Trophoblast cell (in vitro differentiated cells and primary cell): ENCODE data around the gene TTC28.

ENCODE experiments used
- DNase-seq, 2 donors: peaks; one replicate each; pipeline ENCODE4 v3.0.0-alpha.2; 2016
- H2AFZ ChIP-seq: 2 replicates; pipeline ENCODE4 v1.6.1; 2013; ENCODE audit warnings: low read length, moderate library complexity, mild to moderate bottlenecking; ENCODE audit not compliant: insufficient read depth, poor library complexity
- H2AK5ac ChIP-seq: 2 replicates; pipeline ENCODE4 v1.6.1; 2013; ENCODE audit warnings: mild to moderate bottlenecking, low read length
- H2BK120ac ChIP-seq: 2 replicates; pipeline ENCODE4 v1.6.1; 2013; ENCODE audit warnings: low read length, mild to moderate bottlenecking, moderate library complexity; ENCODE audit not compliant: insufficient read depth, poor library complexity
- H2BK12ac ChIP-seq: 2 replicates; pipeline ENCODE4 v1.6.1; 2013; ENCODE audit warnings: mild to moderate bottlenecking, low read length, moderate library complexity
- H2BK5ac ChIP-seq: 2 replicates; pipeline ENCODE4 v1.6.1; 2013; ENCODE audit warnings: low read length, low read depth, moderate library complexity, mild to moderate bottlenecking; ENCODE audit not compliant: poor library complexity
- H3K14ac ChIP-seq: 2 replicates; pipeline ENCODE4 v1.6.1; 2013; ENCODE audit warnings: mild to moderate bottlenecking, low read length
- H3K18ac ChIP-seq: 2 replicates; pipeline ENCODE4 v1.6.1; 2013; ENCODE audit warnings: mild to moderate bottlenecking, low read length
- H3K23ac ChIP-seq: 2 replicates; pipeline ENCODE4 v1.6.1; 2013; ENCODE audit warnings: low read length
- H3K27ac ChIP-seq: 2 replicates; pipeline ENCODE4 v1.5.1; 2013; ENCODE audit warnings: low read depth, mild to moderate bottlenecking, inconsistent platforms, low read length, moderate library complexity
- H3K27me3 ChIP-seq: 2 replicates; pipeline ENCODE4 v1.6.1; 2013; ENCODE audit warnings: inconsistent platforms, mild to moderate bottlenecking, low read length, moderate library complexity; ENCODE audit not compliant: insufficient read depth
- H3K36me3 ChIP-seq, 2 experiments: 1 replicate in 1 of 2; 2 replicates in 1 of 2; pipeline ENCODE4 v1.6.1; 2013; ENCODE audit warnings: low read length in 2 of 2, mild to moderate bottlenecking in 2 of 2, moderate library complexity in 1 of 2; ENCODE audit not compliant: insufficient read depth in 2 of 2, control insufficient read depth in 1 of 2
- H3K4ac ChIP-seq: 2 replicates; pipeline ENCODE4 v1.6.1; 2013; ENCODE audit warnings: low read depth, mild to moderate bottlenecking, low read length, moderate library complexity
- H3K4me1 ChIP-seq, 2 experiments: 1 replicate in 1 of 2; 2 replicates in 1 of 2; pipeline ENCODE4 v1.6.1; 2013; ENCODE audit warnings: low read length in 2 of 2, mild to moderate bottlenecking in 2 of 2, moderate library complexity in 1 of 2; ENCODE audit not compliant: insufficient read depth in 2 of 2, control insufficient read depth in 1 of 2
- H3K4me2 ChIP-seq: 2 replicates; pipeline ENCODE4 v1.6.1; 2013; ENCODE audit warnings: inconsistent platforms, mild to moderate bottlenecking, low read length, moderate library complexity
- H3K4me3 ChIP-seq: 2 replicates; pipeline ENCODE4 v1.5.1; 2013; ENCODE audit warnings: mild to moderate bottlenecking, low read depth, low read length, inconsistent platforms
- H3K79me1 ChIP-seq: one replicate; pipeline ENCODE4 v1.6.1; 2013; ENCODE audit warnings: low read length
- H3K79me2 ChIP-seq: 2 replicates; pipeline ENCODE4 v1.6.1; 2013; ENCODE audit warnings: low read length, mild to moderate bottlenecking; ENCODE audit not compliant: control insufficient read depth, insufficient read depth, poor library complexity
- H3K9ac ChIP-seq: 2 replicates; pipeline ENCODE4 v1.6.1; 2013; ENCODE audit warnings: mild to moderate bottlenecking, low read length
- H3K9me3 ChIP-seq: 2 replicates; pipeline ENCODE4 v1.6.1; 2013; ENCODE audit warnings: low read depth, mild to moderate bottlenecking, control low read depth, inconsistent platforms, low read length; ENCODE audit not compliant: insufficient read depth
- H4K12ac ChIP-seq: 2 replicates; pipeline ENCODE4 v1.6.1; 2013; ENCODE audit warnings: low read depth, mild to moderate bottlenecking, low read length, moderate library complexity
- H4K8ac ChIP-seq: 2 replicates; pipeline ENCODE4 v1.6.1; 2013; ENCODE audit warnings: low read depth, mild to moderate bottlenecking, low read length, moderate library complexity
- H4K91ac ChIP-seq: one replicate; pipeline ENCODE4 v1.6.1; 2013; ENCODE audit warnings: low read depth, mild to moderate bottlenecking, low read length, moderate library complexity
- WGBS: extraction: QIAGEN DNeasy Blood & Tissue Kit; methylation state at CpG from one replicate; pipeline ENCODE4 v1.1.7; 2013; ENCODE audit warnings: missing lambda C conversion rate; ENCODE audit not compliant: insufficient read length, insufficient coverage; ENCODE audit errors: extremely low coverage; 5-methylcytosine and 5-hydroxymethylcytosine counted together

Gene TTC28

GRCh38 chr22:28077166-28077565, 602.5 kb downstream of the TTC28 start:
- no CpG with 5 or more reads among the region's 3 CpGs for WGBS
- H3K36me3 ChIP-seq = no peaks in the 10 kb centered on the region
- H4K8ac ChIP-seq = no peak overlapping the region

GRCh38 chr22:28075358-28075981, 604.2 kb downstream of the TTC28 start:
- no peak overlapping the region for H2BK5ac ChIP-seq
- no peak overlapping the region for H3K4me3 ChIP-seq
- H3K23ac ChIP-seq = no peak overlapping the region
- H3K36me3 ChIP-seq = no peaks in the 10 kb centered on the region
- no peak overlapping the region for H2AFZ ChIP-seq
- H3K4me2 ChIP-seq = no peak overlapping the region
- H3K27ac ChIP-seq = no peak overlapping the region
- no peak overlapping the region for H2BK120ac ChIP-seq
- no peak overlapping the region for H2AK5ac ChIP-seq
- no peak overlapping the region for H4K91ac ChIP-seq
- no peak overlapping the region for H4K12ac ChIP-seq
- peaks cover 3 to 4% of the 10 kb centered on the region in 2 experiments for H3K4me1 ChIP-seq
- no peak for DNase-seq
- H3K9me3 ChIP-seq = no peaks in the 10 kb centered on the region
- H2BK12ac ChIP-seq = no peak overlapping the region
- H3K14ac ChIP-seq = no peak overlapping the region
- no peaks in the 10 kb centered on the region for H3K27me3 ChIP-seq
- H3K4ac ChIP-seq = no peak overlapping the region
- no peak overlapping the region for H3K9ac ChIP-seq
- no peak overlapping the region for H3K18ac ChIP-seq
- no peak overlapping the region for H4K8ac ChIP-seq
- H3K79me2 ChIP-seq = no peaks in the 10 kb centered on the region
- no CpG with 5 or more reads among the region's 6 CpGs for WGBS
- no peaks in the 10 kb centered on the region for H3K79me1 ChIP-seq

More at GRCh38 chr22:28077166-28077565, 602.5 kb downstream of the TTC28 start:
- no peak overlapping the region for H4K91ac ChIP-seq
- H3K79me2 ChIP-seq = no peaks in the 10 kb centered on the region
- H3K14ac ChIP-seq = no peak overlapping the region
- no peak for DNase-seq
- H3K27me3 ChIP-seq = no peaks in the 10 kb centered on the region
- H3K79me1 ChIP-seq = no peaks in the 10 kb centered on the region
- no peak overlapping the region for H3K9ac ChIP-seq
- no peaks in the 10 kb centered on the region for H3K9me3 ChIP-seq
- no peak overlapping the region for H3K18ac ChIP-seq
- no peak overlapping the region for H3K4me3 ChIP-seq
- H3K4me1 ChIP-seq = peaks cover 3 to 4% of the 10 kb centered on the region in 2 experiments
- no peak overlapping the region for H2BK120ac ChIP-seq
- H2BK5ac ChIP-seq = no peak overlapping the region
- no peak overlapping the region for H3K23ac ChIP-seq
- H2AK5ac ChIP-seq = no peak overlapping the region
- no peak overlapping the region for H3K4ac ChIP-seq
- no peak overlapping the region for H3K4me2 ChIP-seq
- H4K12ac ChIP-seq = no peak overlapping the region
- no peak overlapping the region for H2AFZ ChIP-seq
- no peak overlapping the region for H3K27ac ChIP-seq
- H2BK12ac ChIP-seq = no peak overlapping the region

DNA sequence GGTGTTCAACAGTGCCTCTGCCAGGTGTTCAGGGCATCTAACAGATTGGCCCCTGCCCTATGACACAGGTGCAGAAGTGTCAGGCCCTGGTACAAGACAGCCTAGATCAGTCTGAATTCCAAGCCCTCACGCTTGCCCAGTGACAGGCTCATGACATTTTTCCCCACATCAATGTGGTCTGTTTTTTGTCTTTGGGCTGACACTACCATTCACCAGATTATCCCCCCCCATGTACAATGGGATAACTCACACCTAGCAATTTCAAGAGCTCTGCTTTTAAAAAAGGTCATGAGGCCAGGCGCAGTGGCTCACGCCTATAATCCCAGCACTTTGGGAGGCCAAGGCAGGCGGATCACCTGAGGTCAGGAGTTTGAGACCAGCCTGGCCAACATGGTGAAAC, 605.1 kb downstream of the TTC28 start:
- DNase-seq = no peak
- Histone ChIP-seq H3K4me2 (no peak overlapping the region), H2AK5ac (no peak overlapping the region), H4K12ac (no peak overlapping the region), H3K79me1 (no peaks in the 10 kb centered on the region), H3K4me1 (peaks cover 3 to 4% of the 10 kb centered on the region in 2 experiments), H2BK5ac (no peak overlapping the region), H3K14ac (no peak overlapping the region), H3K23ac (no peak overlapping the region), H3K36me3 (no peaks in the 10 kb centered on the region), H3K27me3 (no peaks in the 10 kb centered on the region), H3K79me2 (no peaks in the 10 kb centered on the region), H3K18ac (no peak overlapping the region), H4K8ac (no peak overlapping the region), H2BK12ac (no peak overlapping the region), H3K4me3 (no peak overlapping the region), H2BK120ac (no peak overlapping the region), H3K4ac (no peak overlapping the region), H2AFZ (no peak overlapping the region), H3K27ac (no peak overlapping the region), H3K9ac (no peak overlapping the region), H3K9me3 (no peaks in the 10 kb centered on the region), H4K91ac (no peak overlapping the region)
- WGBS = no CpG with 5 or more reads among the region's 4 CpGs

DNA sequence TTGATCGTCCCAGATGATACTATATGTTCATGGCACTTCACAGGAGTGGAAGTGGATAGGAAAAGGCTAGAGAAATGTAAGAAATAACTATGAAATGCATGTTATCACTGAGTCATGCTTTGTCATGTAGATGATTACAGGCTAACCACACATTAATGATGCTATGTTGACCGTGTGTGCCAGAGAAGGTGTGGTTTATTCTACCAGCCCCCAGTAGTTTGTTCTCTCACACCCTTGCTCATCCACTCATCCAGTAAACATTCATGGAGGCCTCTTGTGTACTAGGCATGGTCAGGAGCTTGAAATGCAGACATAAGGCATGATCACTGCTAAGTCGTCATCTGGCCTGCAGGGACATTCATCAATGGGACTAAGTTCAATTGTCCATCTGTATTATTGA, 607.6 kb downstream of the TTC28 start:
- no peak overlapping the region for H3K14ac ChIP-seq
- H3K4me1 ChIP-seq = peaks cover 3 to 4% of the 10 kb centered on the region in 2 experiments
- H3K4ac ChIP-seq = no peak overlapping the region
- no peak overlapping the region for H2AK5ac ChIP-seq
- H2BK120ac ChIP-seq = no peak overlapping the region
- H4K91ac ChIP-seq = no peak overlapping the region
- no peak for DNase-seq
- H3K36me3 ChIP-seq = no peaks in the 10 kb centered on the region
- no peaks in the 10 kb centered on the region for H3K79me1 ChIP-seq
- H2AFZ ChIP-seq = no peak overlapping the region
- H3K23ac ChIP-seq = no peak overlapping the region
- WGBS = no CpG with 5 or more reads among the region's 3 CpGs
- no peak overlapping the region for H4K8ac ChIP-seq
- no peak overlapping the region for H3K18ac ChIP-seq
- H3K4me3 ChIP-seq = no peak overlapping the region
- no peaks in the 10 kb centered on the region for H3K79me2 ChIP-seq
- no peak overlapping the region for H2BK12ac ChIP-seq
- H3K27me3 ChIP-seq = no peaks in the 10 kb centered on the region
- H3K9me3 ChIP-seq = no peaks in the 10 kb centered on the region
- H4K12ac ChIP-seq = no peak overlapping the region
- no peak overlapping the region for H3K4me2 ChIP-seq
- no peak overlapping the region for H3K27ac ChIP-seq
- no peak overlapping the region for H3K9ac ChIP-seq
- no peak overlapping the region for H2BK5ac ChIP-seq
